GM19467 (cell line): ENCODE results near the gene FSTL4.

Experiments
- ATAC-seq: cut with Tn5 transposase; IDR thresholded peaks from one replicate; pipeline ENCODE4 v1.9.1; 2021; ENCODE audit warnings: mild to moderate bottlenecking, moderate library complexity; ENCODE audit not compliant: unreplicated experiment

The FSTL4 gene

GRCh38 chr5:133611357-133612248 is 738 bp downstream of the FSTL4 start:
- ATAC-seq: no peak

- ATAC-seq: no peak
These were observed 1.6 kb downstream of the FSTL4 start for GRCh38 chr5:133610489-133611356.

GRCh38 chr5:133607451-133607850 is 4.9 kb downstream of the FSTL4 start:
- no peak for ATAC-seq

GRCh38 chr5:133606835-133607234 is 5.5 kb downstream of the FSTL4 start:
- ATAC-seq: no peak

GRCh38 chr5:133605323-133605722 is 7.0 kb downstream of the FSTL4 start:
- ATAC-seq: no peak

GRCh38 chr5:133603711-133604110 is 8.6 kb downstream of the FSTL4 start:
- no peak for ATAC-seq

GRCh38 chr5:133602835-133603380 is 9.4 kb downstream of the FSTL4 start:
- ATAC-seq: no peak

GRCh38 chr5:133599600-133599999 is 12.7 kb downstream of the FSTL4 start:
- no peak for ATAC-seq

GRCh38 chr5:133599044-133599443 is 13.3 kb downstream of the FSTL4 start:
- no peak for ATAC-seq

GRCh38 chr5:133596049-133596448 is 16.3 kb downstream of the FSTL4 start:
- no peak for ATAC-seq

GRCh38 chr5:133595465-133595864 is 16.9 kb downstream of the FSTL4 start:
- ATAC-seq: no peak

GRCh38 chr5:133589286-133589685 is 23.1 kb downstream of the FSTL4 start:
- ATAC-seq: no peak

- no peak for ATAC-seq
These were observed 29.4 kb downstream of the FSTL4 start for GRCh38 chr5:133582971-133583370.

GRCh38 chr5:133581918-133582317 is 30.4 kb downstream of the FSTL4 start:
- no peak for ATAC-seq

GRCh38 chr5:133581348-133581747 is 31.0 kb downstream of the FSTL4 start:
- no peak for ATAC-seq

- no peak for ATAC-seq
These were observed 31.7 kb downstream of the FSTL4 start for GRCh38 chr5:133580618-133581017.

- ATAC-seq: no peak
These were observed 32.6 kb downstream of the FSTL4 start for GRCh38 chr5:133579766-133580165.

- ATAC-seq: no peak
These were observed 43.0 kb downstream of the FSTL4 start for GRCh38 chr5:133569347-133569746.

- no peak for ATAC-seq
These were observed 46.3 kb downstream of the FSTL4 start for GRCh38 chr5:133565993-133566392.

- no peak for ATAC-seq
These were observed 47.3 kb downstream of the FSTL4 start for GRCh38 chr5:133564921-133565565.

- ATAC-seq: no peak
These were observed 49.8 kb downstream of the FSTL4 start for GRCh38 chr5:133562554-133562953.
